Ramos (cell line): ENCODE measurements around the gene KCTD19.
"Not testable (repeated sequence)": the region's sequence is repeated elsewhere in the genome, so short reads cannot be mapped to it uniquely, and the experiment has no call there.

Experiments
- in situ Hi-C: fragments of 300-500 bp; cut with MboI; formaldehyde crosslinking; loops from one replicate; pipeline ENCODE4 v1.14.3; 2022; ENCODE audit warnings: low sequenced_read_pairs; ENCODE audit not compliant: unreplicated experiment

Gene KCTD19

GRCh38 chr16:67326472-67327309 is at the start of gene KCTD19, which contains the start of gene LRRC36:
KCTD19 (minus strand) TSS chr16:67326741; CDS start chr16:67326707, 34 bp downstream.
LRRC36 (plus strand) TSS chr16:67326815; CDS start chr16:67326863, 48 bp downstream.
- in situ Hi-C loops: no loop called here

DNA sequence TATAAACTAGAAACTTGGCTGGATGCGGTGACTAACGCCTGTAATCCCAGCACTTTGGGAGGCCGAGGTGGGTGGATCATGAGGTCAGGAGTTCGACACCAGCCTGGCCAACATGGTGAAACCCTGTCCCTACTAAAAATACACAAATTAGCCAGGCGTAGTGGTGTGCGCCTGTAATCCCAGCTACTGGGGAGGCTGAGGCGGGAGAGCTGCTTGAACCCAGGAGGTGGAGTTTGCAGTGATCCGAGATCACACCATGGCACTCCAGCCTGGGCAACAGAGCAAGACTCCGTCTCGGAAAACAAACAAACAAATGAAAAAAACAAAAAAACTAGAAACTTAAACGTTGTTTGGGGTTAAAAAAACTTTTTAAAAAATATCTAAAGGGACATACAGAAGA is 49.5 kb upstream of the KCTD19 start:
- in situ Hi-C loops: not testable (repeated sequence)

DNA sequence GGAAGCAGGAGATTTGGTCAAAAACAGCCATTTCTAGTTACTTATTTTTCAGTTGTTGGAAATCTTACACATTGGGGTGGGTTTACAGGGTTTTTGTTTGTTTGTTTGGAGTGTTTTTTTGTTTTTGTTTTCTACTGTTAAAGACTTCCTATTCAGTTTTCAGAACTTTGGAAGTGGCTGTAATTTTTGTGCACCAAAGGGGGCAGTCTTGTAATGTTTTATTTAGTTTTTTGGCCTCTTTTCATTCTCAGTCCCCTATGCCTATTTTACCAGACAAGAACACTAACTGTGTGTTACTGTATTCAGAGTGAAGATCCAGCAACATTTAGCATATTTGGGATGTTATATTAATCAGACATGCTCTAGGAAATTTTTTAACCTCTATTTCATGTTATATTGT is 46.1 kb upstream of the KCTD19 start:
- in situ Hi-C loops: no loop called here

GRCh38 chr16:67370661-67371060 is 44.1 kb upstream of the KCTD19 start:
- in situ Hi-C loops: no loop called here

DNA sequence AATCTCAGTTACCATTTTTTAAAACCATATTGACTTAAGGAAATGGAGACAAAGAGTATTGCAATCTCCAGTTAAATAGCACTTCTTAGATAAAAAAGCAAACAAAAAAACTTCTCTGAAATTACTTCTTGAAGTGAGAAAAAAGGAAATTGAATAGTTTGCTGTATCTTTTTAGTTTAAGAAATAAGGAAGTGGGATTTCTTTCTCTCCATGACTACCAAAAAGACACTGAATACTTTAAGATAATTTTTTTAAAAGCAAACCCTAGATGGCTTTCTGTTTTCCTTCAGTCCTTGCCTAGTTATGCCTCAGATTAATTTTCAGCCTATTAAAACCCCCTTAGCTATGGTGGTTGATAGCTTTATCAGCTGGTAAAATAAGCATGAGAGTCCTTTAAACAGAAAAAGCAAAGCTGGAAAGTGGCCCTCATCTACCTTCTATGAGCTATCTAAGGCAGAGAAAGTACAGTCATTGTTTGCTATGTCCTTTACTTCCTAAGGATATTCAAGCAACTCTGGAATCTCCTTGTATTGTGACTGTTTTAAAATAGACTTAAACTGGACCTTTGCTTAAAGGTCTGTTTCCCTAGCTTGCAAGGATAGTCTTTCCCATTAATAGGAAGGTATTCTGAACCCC is 38.2 kb upstream of the KCTD19 start:
- in situ Hi-C loops: no loop called here

- in situ Hi-C loops: no loop called here
These were observed 34.5 kb upstream of the KCTD19 start for GRCh38 chr16:67361038-67361437.

DNA sequence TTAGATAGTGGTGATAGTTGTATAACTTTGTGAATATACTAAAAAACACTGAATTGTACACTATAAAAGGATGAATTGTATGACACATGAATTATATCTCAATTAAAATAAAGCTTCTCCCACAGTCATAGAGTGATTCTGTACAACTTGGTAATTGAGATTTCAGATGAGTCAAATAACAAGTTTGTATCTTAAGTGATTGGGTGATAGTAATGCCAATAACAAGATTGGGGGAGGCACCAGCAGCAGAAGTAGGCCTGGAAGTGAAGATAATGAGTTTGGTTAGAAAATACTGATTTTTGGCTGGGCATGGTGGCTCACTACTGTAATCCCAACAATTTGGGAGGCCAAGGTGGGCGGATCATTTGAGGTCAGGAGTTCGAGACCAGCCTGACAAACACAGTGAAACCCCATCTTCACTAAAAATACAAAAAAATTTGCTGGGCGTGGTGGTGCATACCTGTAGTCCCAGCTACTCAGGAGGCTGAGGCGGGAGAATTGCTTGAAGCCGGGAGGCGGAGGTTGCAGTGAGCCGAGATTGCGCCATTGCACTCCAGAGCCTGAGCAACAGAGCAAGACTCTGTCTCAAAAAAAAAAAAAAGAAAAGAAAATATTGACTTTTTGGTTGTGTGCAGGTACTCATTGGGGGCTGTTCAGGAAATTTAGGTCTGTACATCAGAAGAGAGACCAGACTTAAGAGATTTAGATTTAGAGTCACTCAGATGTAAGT is 33.2 kb upstream of the KCTD19 start:
- in situ Hi-C loops: not testable (repeated sequence)

DNA sequence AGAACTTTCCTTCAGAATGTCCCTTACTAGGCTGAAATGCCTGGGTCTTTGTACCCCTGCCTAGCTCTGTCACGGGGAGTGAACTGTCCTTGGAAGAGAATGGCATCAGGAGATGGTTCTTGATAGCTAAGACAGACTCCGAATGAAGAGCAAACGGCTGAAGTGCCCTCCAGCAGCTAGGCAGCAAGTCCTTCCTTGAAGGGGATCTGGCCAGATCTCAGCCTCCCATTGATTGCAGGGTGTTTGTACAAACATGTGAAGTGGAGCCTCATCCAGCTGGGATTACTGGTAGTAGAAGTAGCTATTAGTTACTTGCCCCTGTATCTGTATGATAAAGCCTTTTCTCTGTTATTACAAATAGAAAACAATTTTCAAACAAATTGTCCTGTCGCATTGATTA is 31.0 kb upstream of the KCTD19 start:
- in situ Hi-C loops: no loop called here

GRCh38 chr16:67356396-67356795 is 29.9 kb upstream of the KCTD19 start:
- in situ Hi-C loops: no loop called here

DNA sequence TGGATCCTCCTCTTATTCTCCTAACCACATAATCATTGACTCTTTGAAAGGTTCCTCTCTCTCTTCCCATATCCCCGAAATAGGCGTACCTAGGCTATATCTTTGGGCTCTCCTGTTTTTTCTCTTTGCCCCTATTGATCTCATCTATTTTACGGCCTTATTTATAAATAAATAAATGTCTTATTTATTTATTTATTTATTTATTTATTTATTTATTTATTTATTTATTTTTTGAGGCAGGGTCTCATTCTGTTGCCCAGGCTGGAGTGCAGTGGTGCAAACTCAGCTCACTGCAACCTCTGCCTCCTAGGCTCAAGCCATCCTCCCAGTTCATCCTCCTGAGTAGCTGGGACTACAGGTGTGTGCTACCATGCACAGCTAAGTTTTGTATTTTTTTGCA is 25.9 kb upstream of the KCTD19 start:
- in situ Hi-C loops: not testable (repeated sequence)

- in situ Hi-C loops: no loop called here
These were observed 23.8 kb upstream of the KCTD19 start for GRCh38 chr16:67350324-67350723.

GRCh38 chr16:67349172-67349571 is 22.6 kb upstream of the KCTD19 start:
- in situ Hi-C loops: no loop called here

- in situ Hi-C loops: no loop called here
These were observed 19.8 kb upstream of the KCTD19 start for GRCh38 chr16:67346341-67346740.

DNA sequence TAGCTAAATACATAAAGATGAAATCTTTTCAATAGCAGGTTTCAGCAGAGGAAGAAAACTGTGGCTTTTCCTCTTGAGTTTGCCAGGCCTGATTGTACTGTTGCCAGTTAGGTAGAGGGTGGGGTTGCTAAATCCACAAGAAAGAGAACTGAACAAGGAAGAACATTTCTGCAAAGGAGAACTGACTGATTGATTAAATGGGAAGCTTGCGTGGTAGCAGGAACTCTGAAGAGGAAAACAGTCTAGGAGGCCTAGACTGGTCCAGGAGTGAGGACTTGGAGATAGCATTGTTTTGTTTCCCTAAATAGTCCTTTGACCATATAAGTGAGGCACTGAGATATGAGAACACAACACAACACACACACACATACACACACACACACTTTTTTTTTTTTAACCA is 18.9 kb upstream of the KCTD19 start:
- in situ Hi-C loops: no loop called here

- in situ Hi-C loops: no loop called here
These were observed 16.1 kb upstream of the KCTD19 start for GRCh38 chr16:67342616-67343015.

DNA sequence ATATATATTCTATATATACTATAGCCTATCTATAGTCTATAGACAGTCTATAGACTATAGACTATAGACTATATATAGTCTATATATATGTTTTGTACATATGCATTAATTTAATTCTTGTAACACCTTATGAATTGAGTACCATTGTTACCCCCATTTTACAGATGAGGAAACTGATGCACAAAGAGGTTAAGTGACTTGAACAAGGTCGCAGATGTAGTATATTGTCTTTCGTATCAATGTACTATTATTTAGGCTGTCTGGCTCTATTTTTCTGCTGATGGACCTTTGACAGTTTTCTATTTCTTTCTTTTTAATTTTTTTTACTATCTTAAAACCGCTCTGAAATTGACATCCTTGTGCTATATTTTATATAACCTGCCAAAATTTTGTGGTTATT is 14.7 kb upstream of the KCTD19 start:
- in situ Hi-C loops: no loop called here

DNA sequence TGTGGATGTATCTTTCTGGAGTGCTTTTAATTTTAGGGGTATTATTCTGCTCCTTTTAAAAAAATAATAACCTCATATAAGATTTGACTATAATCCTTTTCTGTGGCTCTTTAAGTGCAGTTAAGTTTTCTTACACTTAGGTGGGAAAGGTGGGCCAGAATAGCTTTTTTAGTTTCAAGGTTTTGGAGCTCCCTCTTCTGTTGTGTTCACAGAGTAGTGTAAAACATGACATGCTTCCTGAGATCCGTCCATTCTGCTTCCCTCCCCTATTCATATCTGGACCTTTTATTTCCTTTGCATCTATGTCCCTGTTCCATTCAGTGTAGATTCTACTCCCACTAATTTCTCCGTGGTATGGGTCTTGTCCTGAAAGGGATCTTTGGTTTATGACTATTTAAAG is 12.9 kb upstream of the KCTD19 start:
- in situ Hi-C loops: no loop called here

DNA sequence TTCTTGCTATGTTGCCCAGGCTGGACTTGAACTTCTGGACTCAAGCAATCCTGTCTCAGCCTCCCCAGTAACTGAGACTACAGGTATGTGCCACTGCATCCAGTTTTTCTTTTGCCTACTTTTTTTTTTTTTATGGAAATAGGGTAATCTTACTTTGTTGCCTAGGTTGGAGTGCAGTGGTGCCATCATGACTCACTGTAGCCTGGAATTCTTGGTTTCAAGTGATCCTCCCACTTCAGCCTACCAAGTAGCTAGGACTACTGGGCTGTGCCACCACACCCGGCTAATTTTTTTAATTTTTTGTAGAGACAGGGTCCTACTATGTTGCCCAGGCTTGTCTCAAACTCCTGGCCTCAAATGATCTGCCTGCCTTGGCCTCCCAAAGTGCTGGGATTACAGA is 10.1 kb upstream of the KCTD19 start:
- in situ Hi-C loops: no loop called here

DNA sequence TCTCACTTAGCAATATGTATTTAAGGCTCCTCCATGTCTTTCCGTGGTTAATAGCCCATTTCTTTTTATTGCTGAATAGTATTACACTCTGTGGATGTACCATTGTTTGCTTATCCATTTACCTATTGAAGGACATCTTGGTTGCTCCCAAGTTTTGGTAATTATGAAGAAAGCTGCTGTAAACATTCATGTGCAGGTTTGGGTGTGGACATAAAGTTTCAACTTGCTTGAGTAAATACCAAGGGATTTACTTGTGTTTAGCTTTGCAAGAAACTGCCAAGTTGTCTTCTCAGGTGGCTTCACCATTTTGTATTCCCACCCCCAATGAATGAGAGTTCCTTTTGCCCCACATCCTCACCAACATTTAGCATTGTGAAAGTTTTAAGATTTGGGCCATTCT is 9.6 kb upstream of the KCTD19 start:
- in situ Hi-C loops: no loop called here

DNA sequence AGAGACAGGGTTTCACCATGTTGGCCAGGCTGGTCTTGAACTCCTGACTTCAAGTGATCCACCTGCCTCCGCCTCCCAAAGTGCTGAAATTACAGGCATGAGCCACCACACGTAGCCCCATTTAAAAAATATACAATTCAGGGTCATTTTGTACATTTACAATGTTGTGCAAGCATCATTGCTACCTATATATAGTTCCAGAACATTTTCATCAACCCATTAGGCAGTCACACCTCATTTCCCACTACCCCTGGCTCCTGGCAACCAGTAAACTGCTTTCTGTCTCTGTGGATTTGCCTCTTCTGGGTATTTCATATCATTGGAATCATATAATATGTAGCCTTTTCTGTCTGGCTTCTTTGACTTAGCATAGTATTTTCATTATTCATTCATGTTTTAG is 6.8 kb upstream of the KCTD19 start:
- in situ Hi-C loops: no loop called here

DNA sequence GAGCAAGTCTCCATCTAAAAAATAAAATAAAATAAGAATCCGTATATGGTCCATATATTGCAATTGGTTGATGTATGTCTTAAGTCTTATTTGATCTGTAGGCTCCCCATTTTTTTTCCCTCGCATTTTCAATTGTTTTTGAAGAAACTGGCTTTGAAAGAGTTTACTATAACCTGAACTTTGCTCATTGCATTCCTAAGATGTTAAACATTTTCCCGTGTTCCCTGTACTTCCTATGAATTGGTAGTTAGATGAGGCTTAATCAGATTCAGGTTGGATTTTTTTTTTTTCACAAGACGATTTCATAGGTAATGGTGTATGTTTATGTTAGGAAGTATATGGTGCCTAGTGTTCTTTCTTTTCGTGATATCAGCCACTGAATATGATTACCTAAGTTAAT is 3.4 kb upstream of the KCTD19 start:
- in situ Hi-C loops: no loop called here
